Kidney (tissue), 2 donors: ENCODE data around the gene CD300A. TPM values are rescaled to one million over a fixed set of nuclear protein-coding genes. Genes with fewer than 3 reads are reported as not detected.

Experiments used
- polyA plus RNA-seq: library from polyadenylated mRNA; stranded (reverse); fragments of 350-450 nt; fragmentation: Illumina TruSeq; extraction: RNeasy Lipid Tissue Mini Kit (QIAGEN cat#74804); gene quantifications from one replicate; pipeline ENCODE4 v1.2.3, GENCODE V29; 2014; ENCODE audit warnings: low read depth, low replicate concordance; ENCODE audit not compliant: insufficient read depth
- total RNA-seq: library from RNA; stranded (reverse); fragmentation: NEBNext Ultra II Directional; extraction: Animal tissue kit (Norgen Biotek cat#: 25700); gene quantifications from one replicate; pipeline ENCODE4 v1.2.1, GENCODE V29; 2021
- donor health status: DM: yes; HTN: yes; CAD: no.

CD300A gene
- total and polyA plus RNA-seq, 2 donors from 2014 or later: 3.1 to 8.2 TPM

Other genes with a start within 250 kb of the CD300A start
- gene DNAI2, start 192.4 kb upstream of the CD300A start, total RNA-seq: 0.22 TPM
- not detected for gene DNAI2, start 192.4 kb upstream of the CD300A start, polyA plus RNA-seq
- 0.85 TPM for gene KIF19, start 140.4 kb upstream of the CD300A start, total RNA-seq
- gene KIF19, start 140.4 kb upstream of the CD300A start, polyA plus RNA-seq: not detected
- gene BTBD17, start 104.8 kb upstream of the CD300A start, total RNA-seq: not detected
- not detected for gene BTBD17, start 104.8 kb upstream of the CD300A start, polyA plus RNA-seq
- gene GPR142, start 99.1 kb upstream of the CD300A start, total RNA-seq: not detected
- gene GPR142, start 99.1 kb upstream of the CD300A start, polyA plus RNA-seq: not detected
- 358 TPM for gene GPRC5C, start 34.5 kb upstream of the CD300A start, total RNA-seq
- 242 TPM for gene GPRC5C, start 34.5 kb upstream of the CD300A start, polyA plus RNA-seq
- gene CD300LB, start 64.8 kb downstream of the CD300A start, total RNA-seq: 0.91 TPM
- not detected for gene CD300LB, start 64.8 kb downstream of the CD300A start, polyA plus RNA-seq
- 4.2 TPM for gene CD300C, start 79.5 kb downstream of the CD300A start, total RNA-seq
- 0.34 TPM for gene CD300C, start 79.5 kb downstream of the CD300A start, polyA plus RNA-seq
- 2.0 TPM for gene CD300H, start 100.9 kb downstream of the CD300A start, total RNA-seq
- gene CD300H, start 100.9 kb downstream of the CD300A start, polyA plus RNA-seq: not detected
- not detected for gene CD300LD, start 125.6 kb downstream of the CD300A start, total RNA-seq
- not detected for gene CD300LD, start 125.6 kb downstream of the CD300A start, polyA plus RNA-seq
- gene CD300E, start 157.1 kb downstream of the CD300A start, total RNA-seq: 2.5 TPM
- gene CD300E, start 157.1 kb downstream of the CD300A start, polyA plus RNA-seq: 0.39 TPM
- 3.1 TPM for gene CD300LF, start 246.3 kb downstream of the CD300A start, total RNA-seq
- gene CD300LF, start 246.3 kb downstream of the CD300A start, polyA plus RNA-seq: 0.49 TPM